H4 (cell line): ENCODE data around the gene UBP1. TPM values are rescaled to one million over a fixed set of nuclear protein-coding genes. Genes with fewer than 3 reads are reported as not detected.
"Not testable (repeated sequence)": the region's sequence is repeated elsewhere in the genome, so short reads cannot be mapped to it uniquely, and the experiment has no call there.

Source experiments
- DNase-seq: peaks from one replicate; pipeline ENCODE4 v3.0.0-alpha.2; 2015; ENCODE audit warnings: low spot score
- total RNA-seq: library from RNA; depleted of rRNA; stranded (reverse); fragments of >200 nt; shearing (Covaris generic); gene quantifications from 2 replicates; pipeline ENCODE4 v1.2.3, GENCODE V29; 2014

Gene UBP1
- total RNA-seq, 1 experiment from 2014 or later, result 19.4 TPM

DNA sequence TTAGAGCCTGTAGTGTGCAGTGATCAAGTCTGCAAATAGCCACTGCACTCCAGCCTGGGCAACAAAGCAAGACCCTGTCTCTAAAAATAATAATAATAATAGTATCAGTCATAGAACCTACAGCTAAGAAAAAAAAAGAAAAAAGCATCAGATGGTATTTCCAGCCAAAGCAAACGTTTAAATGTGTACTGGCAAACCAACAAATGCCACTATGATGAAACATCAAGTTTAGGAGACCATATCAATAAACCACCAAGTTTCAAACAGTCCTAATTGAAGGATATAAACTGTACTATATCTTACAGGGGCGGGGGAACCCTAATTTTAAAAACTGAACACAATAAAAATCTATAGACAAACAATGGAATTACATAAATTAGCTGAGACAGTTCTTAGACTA, 6.4 kb downstream of the UBP1 start:
- DNase-seq, result no peak

GRCh38 chr3:33430571-33430970, 9.6 kb downstream of the UBP1 start:
- no peak for DNase-seq

DNA sequence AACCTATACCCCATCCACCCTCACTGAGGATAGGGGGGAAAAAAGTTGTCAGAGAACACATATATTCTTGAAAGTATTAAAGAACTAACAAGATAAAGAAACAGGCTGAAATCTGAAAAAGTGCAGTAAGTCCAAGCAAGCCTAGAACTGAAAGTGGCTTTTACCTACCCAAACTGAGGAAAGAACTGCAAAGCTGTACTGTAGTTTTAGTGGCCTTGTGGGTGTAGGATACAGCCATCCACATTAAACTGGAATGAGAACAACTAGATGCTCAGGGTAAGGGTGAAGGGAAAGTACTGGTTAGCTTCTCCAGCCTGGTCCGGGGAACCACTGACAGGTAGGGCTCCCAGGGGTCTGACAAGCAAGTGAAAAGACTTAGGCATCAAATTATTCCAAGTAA, 10.1 kb downstream of the UBP1 start:
- DNase-seq, result no peak

- DNase-seq, result not testable (repeated sequence)
These were observed 10.9 kb downstream of the UBP1 start for GRCh38 chr3:33429306-33429705.

- no peak for DNase-seq
These were observed 11.5 kb downstream of the UBP1 start for GRCh38 chr3:33428734-33429133.

DNA sequence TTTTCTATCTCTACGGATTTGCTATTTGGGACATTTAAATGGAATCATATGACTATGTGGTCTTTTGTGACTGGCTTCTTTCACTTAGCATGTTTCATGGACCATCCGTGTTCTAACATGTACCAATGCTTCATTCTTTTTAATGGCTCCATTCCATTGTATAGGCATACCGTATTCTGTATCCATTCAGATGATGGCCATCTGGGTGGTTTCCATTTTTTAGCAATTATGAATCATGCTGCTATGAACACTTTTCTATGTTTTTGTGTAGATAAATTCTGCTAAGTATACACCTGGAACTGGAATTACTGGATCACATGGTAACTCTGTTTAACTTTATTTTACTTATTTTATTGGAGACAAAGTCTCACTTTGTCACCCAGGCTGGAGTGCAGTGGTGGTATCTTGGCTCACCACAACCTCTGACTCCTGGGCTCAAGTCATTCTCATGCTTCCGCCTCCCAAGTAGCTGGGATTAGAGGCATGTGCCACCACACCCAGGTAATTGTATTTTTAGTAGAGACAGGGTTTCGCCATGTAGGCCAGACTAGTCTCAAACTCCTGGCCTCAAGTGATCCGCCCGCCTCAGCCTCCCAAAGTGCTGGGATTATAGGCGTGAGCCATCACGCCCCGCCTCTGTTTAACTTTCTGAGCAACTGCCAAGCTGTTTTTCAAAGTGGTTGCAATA, 13.4 kb downstream of the UBP1 start:
- DNase-seq, result no peak

- DNase-seq, result no peak
These were observed 14.1 kb downstream of the UBP1 start for GRCh38 chr3:33426068-33426467.

- DNase-seq, result no peak
These were observed 14.8 kb downstream of the UBP1 start for GRCh38 chr3:33425453-33425852.

- no peak for DNase-seq
These were observed 15.4 kb downstream of the UBP1 start for GRCh38 chr3:33424606-33425452.

DNA sequence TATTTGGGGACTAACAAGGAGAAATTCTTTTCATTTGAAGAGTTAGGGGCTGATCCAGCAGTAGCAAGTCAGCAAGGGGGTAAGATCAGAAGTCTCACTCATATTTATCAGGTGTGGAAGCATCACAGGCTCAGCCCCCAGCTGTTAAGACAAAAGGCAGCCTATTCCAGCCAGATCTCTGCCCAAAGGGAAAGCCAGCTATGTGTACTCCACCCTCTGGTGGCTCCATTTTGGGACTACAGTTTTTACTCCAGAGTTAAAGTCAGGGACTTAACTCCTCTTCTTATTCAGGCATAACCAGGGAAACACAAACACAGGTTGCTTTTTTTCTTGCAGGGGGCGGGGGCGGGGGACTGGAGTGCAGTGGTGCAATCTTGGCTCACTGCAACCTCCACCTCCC, 19.2 kb downstream of the UBP1 start:
- no peak for DNase-seq

GRCh38 chr3:33419948-33420347, 20.3 kb downstream of the UBP1 start:
- DNase-seq, result no peak

DNA sequence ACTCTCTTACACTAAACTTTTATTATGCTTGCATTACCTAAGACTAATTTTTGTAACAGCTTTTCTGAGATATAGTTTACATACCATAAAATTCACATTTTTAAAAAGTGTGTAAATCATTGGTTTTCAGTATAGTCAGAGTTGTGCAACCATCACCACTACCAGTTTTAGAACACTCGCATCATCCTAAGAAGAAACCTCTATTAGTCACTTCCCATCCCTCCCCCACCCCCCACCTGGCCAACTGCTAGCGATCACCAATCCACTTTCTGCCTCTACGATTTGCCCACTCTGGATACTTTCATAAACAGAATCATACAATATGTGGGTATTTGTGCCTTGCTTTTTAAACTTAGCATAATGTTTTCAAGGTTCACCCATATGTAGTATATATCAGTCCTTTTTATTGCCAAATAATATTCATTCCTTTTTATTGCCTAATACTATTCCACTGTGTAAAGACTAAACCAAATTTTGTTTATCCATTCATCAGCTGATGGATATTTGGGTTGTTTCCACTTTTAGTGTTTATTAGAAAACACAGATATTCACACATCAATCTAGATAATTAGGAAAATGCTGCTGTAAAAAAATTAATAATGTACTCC, 23.0 kb downstream of the UBP1 start:
- no peak for DNase-seq

GRCh38 chr3:33410816-33411215, 29.4 kb downstream of the UBP1 start:
- not testable (repeated sequence) for DNase-seq

DNA sequence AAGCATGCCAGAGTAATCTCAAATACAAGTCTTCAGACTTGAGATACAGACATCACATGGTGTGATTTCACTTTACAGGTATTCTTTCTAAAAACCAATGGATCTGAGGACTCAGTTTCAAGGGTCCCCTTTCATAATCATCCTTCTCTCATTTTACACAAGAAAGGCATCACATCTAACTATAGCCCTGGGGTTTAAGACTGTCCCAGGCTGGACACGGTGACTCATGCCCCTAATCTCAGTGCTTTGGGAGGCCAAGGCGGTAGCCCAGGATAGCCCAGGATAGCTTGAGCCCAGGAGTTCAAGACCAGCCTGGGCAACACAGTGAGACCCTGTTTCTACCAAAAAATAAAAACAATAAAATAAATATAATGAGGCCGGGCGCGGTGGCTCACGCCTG, 36.4 kb downstream of the UBP1 start:
- DNase-seq, result no peak

DNA sequence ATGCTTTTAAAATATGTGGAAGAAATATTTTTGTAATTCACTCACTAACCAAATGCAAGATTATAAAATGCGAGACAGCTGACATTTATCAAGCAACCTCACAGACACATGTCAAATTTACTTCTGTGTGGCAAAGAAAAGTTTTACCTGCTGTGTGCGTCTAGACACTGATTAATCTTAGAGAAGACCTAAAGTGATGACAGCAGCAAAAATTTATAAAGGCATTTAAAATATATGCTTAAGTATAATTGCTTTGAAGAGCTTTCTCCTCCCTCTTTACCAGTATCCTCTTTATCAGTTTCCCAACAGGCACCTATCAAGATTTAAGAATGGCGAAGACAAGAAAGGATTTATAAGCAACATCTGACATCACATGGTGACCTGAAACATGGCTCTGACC, 37.3 kb downstream of the UBP1 start:
- DNase-seq, result no peak

GRCh38 chr3:33401781-33402180, 38.4 kb downstream of the UBP1 start:
- DNase-seq, result no peak

DNA sequence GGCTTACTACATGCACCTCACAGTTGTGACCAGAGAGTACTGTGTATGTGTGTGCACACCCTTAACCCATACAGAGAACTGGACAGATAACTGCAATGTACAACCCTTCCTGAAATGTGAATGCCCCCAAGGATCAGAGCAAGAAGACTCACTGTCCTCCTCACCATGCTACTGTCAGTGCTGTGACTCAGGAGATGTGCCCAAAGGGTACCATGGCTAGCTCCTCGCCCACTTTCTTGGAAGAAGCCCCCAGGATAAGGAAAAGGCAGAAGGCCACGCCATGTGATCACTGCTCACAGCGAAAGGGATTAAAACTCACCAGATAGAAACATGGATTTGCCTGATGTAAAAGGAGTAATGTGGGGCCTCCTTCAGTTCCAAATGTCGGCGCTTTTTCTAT, 41.8 kb downstream of the UBP1 start:
- DNase-seq, result no peak

GRCh38 chr3:33395900-33396299, 44.3 kb downstream of the UBP1 start:
- no peak for DNase-seq

- DNase-seq, result no peak
These were observed 45.7 kb downstream of the UBP1 start for GRCh38 chr3:33394403-33395054.

DNA sequence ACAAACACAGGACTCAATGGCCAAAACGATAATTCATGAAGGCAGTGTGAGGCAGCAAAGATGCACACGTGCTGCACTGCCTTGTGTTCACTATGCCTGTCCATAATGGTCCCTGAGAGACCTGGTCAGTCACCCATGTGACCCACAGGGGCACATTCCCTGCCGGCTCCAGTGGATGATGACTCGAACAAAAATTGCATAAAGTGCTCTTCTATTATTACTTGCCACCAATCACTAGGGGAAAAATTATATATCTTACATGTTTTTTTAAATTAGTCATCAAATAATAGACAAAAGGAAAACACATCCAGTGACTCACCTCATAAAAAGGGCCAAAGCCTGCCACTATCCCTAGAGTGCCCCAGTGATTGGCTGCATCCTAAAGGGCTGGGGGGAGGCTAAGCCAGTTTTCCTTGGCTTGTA, 47.5 kb downstream of the UBP1 start:
- peak; percentile 43 for DNase-seq

- DNase-seq, result no peak
These were observed 48.1 kb downstream of the UBP1 start for GRCh38 chr3:33392144-33392543.

GRCh38 chr3:33391255-33391995, 48.8 kb downstream of the UBP1 start:
- DNase-seq, result no peak
